Keratinocyte (primary cell): Measurements from ENCODE around the gene SIAH2.
"Not testable (repeated sequence)": the region's sequence is repeated elsewhere in the genome, so short reads cannot be mapped to it uniquely, and the experiment has no call there.

ENCODE experiments used
- EZH2 ChIP-seq: IDR thresholded peaks from one replicate; pipeline ENCODE4 v1.6.1; 2012; ENCODE audit warnings: inconsistent platforms, mild to moderate bottlenecking, low read length, moderate library complexity
- TF ChIP-seq, protein P1 (sequence below), 3 experiments: IDR thresholded peaks in 1 of 3; conservative IDR thresholded peaks in 1 of 3; optimal IDR thresholded peaks in 1 of 3; 2 replicates in 2 of 3; 3 replicates in 1 of 3; pipeline versions ENCODE3 to v1.5.1; 2011; ENCODE audit warnings: low read length in 3 of 3, mild to moderate bottlenecking in 3 of 3, moderate library complexity in 2 of 3, control low read depth in 1 of 3, inconsistent platforms in 1 of 3; ENCODE audit not compliant: insufficient read depth in 2 of 3; ENCODE audit errors: extremely low read depth in 1 of 3

DNA sequence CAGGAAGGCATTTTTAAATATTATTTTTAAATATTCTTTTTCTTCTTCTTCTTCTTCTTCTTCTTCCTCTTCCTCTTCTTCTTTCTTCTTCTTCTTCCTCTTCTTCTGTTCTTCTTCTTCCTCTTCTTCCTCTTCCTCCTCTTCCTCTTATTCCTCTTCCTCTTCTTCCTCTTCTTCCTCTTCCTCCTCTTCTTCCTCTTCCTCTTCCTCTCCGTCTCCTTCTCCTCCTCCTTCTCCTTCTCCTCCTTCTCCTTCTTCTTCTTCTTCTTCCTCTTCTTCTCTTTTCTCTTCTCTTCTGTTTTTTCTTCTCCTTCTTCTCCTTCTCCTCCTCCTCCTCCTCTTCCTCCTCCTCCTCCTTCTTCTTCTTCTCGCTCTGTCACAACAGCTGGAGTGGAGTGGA, 33.6 kb upstream of the SIAH2 start:
- TF ChIP-seq, protein P1, sequence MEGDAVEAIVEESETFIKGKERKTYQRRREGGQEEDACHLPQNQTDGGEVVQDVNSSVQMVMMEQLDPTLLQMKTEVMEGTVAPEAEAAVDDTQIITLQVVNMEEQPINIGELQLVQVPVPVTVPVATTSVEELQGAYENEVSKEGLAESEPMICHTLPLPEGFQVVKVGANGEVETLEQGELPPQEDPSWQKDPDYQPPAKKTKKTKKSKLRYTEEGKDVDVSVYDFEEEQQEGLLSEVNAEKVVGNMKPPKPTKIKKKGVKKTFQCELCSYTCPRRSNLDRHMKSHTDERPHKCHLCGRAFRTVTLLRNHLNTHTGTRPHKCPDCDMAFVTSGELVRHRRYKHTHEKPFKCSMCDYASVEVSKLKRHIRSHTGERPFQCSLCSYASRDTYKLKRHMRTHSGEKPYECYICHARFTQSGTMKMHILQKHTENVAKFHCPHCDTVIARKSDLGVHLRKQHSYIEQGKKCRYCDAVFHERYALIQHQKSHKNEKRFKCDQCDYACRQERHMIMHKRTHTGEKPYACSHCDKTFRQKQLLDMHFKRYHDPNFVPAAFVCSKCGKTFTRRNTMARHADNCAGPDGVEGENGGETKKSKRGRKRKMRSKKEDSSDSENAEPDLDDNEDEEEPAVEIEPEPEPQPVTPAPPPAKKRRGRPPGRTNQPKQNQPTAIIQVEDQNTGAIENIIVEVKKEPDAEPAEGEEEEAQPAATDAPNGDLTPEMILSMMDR (optimal IDR thresholded peaks at IDR 0.05 in 1 of 3, IDR thresholded peaks at IDR 0.05 in 1 of 3, conservative IDR thresholded peaks at IDR 0.05 in 1 of 3; ENCODE audit: extremely low read depth in 1 of 3, insufficient read depth in 2 of 3, low read length in 3 of 3): not testable (repeated sequence)
- not testable (repeated sequence) for TF ChIP-seq EZH2
